ENCODE measurements around the gene UBQLN4.

UBQLN4 gene

GRCh38 chr1:156053768-156054499 is at the start of gene UBQLN4:
TSS of gene UBQLN4 (minus strand) at chr1:156053798. CDS start at chr1:156053701, 97 bp downstream.
- in situ Hi-C loops (cut with MboI; ENCODE audit: low sequenced_read_pairs): no loop called here

- in situ Hi-C loops (cut with MboI; ENCODE audit: low sequenced_read_pairs): no loop called here
Measured at GRCh38 chr1:156102633-156103511, 49.3 kb upstream of the UBQLN4 start.

GRCh38 chr1:156101880-156102279 is 48.3 kb upstream of the UBQLN4 start:
- in situ Hi-C loops (cut with MboI; ENCODE audit: low sequenced_read_pairs): no loop called here

GRCh38 chr1:156100205-156100995 is 46.8 kb upstream of the UBQLN4 start:
- in situ Hi-C loops (cut with MboI; ENCODE audit: low sequenced_read_pairs): no loop called here

GRCh38 chr1:156099282-156099681 is 45.7 kb upstream of the UBQLN4 start:
- in situ Hi-C loops (cut with MboI; ENCODE audit: low sequenced_read_pairs): no loop called here

- in situ Hi-C loops (cut with MboI; ENCODE audit: low sequenced_read_pairs): no loop called here
Measured at GRCh38 chr1:156098784-156099183, 45.2 kb upstream of the UBQLN4 start.

GRCh38 chr1:156097499-156098178 is 44.0 kb upstream of the UBQLN4 start:
- in situ Hi-C loops (cut with MboI; ENCODE audit: low sequenced_read_pairs): no loop called here

- in situ Hi-C loops (cut with MboI; ENCODE audit: low sequenced_read_pairs): no loop called here
Measured at GRCh38 chr1:156096640-156097391, 43.2 kb upstream of the UBQLN4 start.

- in situ Hi-C loops (cut with MboI; ENCODE audit: low sequenced_read_pairs): no loop called here
Measured at GRCh38 chr1:156095906-156096508, 42.4 kb upstream of the UBQLN4 start.

GRCh38 chr1:156091610-156092009 is 38.0 kb upstream of the UBQLN4 start:
- in situ Hi-C loops (cut with MboI; ENCODE audit: low sequenced_read_pairs): loop anchor here (5.0 kb wide), 1 partner anchor 36 kb away; no protein-coding TSS in a partner anchor

GRCh38 chr1:156090840-156091188 is 37.2 kb upstream of the UBQLN4 start:
- in situ Hi-C loops (cut with MboI; ENCODE audit: low sequenced_read_pairs): loop anchor here (5.0 kb wide), 1 partner anchor 36 kb away; no protein-coding TSS in a partner anchor

- in situ Hi-C loops (cut with MboI; ENCODE audit: low sequenced_read_pairs): loop anchor here (5.0 kb wide), 1 partner anchor 37 kb away; no protein-coding TSS in a partner anchor
Measured at GRCh38 chr1:156090138-156090839, 36.7 kb upstream of the UBQLN4 start.

GRCh38 chr1:156089704-156090103 is 36.1 kb upstream of the UBQLN4 start:
- in situ Hi-C loops (cut with MboI; ENCODE audit: low sequenced_read_pairs): loop anchor here (5.0 to 10.0 kb wide), 2 partner anchors 38 to 135 kb away; no protein-coding TSS in a partner anchor

- in situ Hi-C loops (cut with MboI; ENCODE audit: low sequenced_read_pairs): loop anchor here (10.0 kb wide), 1 partner anchor 139 kb away; no protein-coding TSS in a partner anchor
Measured at GRCh38 chr1:156086256-156086662, 32.7 kb upstream of the UBQLN4 start.

- in situ Hi-C loops (cut with MboI; ENCODE audit: low sequenced_read_pairs): loop anchor here (10.0 kb wide), 1 partner anchor 141 kb away; no protein-coding TSS in a partner anchor
Measured at GRCh38 chr1:156083800-156084790, 30.5 kb upstream of the UBQLN4 start.

GRCh38 chr1:156082309-156083091 is 28.9 kb upstream of the UBQLN4 start, which contains the start of gene MEX3A:
TSS of gene MEX3A (minus strand) at chr1:156082465. CDS start at chr1:156081998, 467 bp downstream.
- in situ Hi-C loops (cut with MboI; ENCODE audit: low sequenced_read_pairs): loop anchor here (10.0 kb wide), 1 partner anchor 142 kb away; no protein-coding TSS in a partner anchor

Measured in HL-60/S4 (cell line).